ENCODE data around the gene SHC2. TPM values are rescaled to one million over a fixed set of nuclear protein-coding genes. Genes with fewer than 3 reads are reported as not detected.

SHC2 gene
- total and polyA plus RNA-seq, 2 donors (not counting 3 experiments of a cell fraction or from before 2014, with no cell fraction given): 7.5 to 11.8 TPM

DNA sequence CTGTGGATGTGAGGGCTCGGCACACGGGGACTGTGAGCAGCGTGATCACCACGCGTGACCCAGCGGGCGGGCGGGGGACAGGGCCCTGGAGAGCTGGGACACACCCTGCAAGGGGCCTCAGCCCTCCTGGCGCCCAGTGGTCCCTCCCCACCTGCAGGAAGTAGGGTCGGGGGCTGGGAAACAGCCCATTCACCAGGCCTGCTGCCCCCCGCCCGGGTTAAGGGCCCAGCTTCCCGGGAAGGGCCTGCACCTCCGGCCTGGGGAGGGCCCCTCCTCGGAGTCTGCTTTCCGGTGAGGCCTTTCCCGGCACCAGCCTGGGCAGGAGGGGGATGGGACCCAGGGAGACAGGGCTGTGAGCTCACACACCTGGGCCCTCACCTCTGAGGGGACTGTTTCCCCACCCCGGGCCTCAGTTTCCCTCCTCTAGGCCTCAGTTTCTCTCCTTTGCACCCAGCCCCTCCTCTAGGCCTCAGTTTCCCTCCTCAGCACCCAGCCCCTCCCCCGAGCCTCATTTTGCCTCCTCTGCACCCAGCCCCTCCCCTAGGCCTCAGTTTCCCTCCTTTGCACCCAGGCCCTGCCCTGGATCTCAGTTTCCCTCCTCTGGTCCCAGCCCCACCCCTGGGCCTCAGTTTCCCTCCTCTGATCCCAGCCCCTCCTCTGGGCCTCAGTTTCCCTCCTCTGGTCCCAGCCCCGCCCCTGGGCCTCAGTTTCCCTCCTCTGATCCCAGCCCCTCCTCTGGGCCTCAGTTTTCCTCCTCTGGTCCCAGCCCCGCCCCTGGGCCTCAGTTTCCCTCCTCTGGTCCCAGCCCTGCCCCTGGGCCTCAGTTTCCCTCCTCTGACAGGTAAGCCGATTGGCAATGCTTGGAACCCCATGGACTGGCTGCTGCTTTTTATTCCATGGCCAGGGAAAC lies 33.6 kb upstream of the SHC2 start:
- H3K4me2 ChIP-seq (ENCODE audit: insufficient read depth, low read length): no peak overlapping the region
- BruUV-seq (replicated peaks): no TSS peak
- POLR2A ChIA-PET: no interaction called here
- FAIRE-seq: no peak
- no peaks in the 10 kb centered on the region for H3K9me3 ChIP-seq (replicated peaks; ENCODE audit: control insufficient read depth, insufficient read depth, low read length)
- H3K27me3 ChIP-seq (ENCODE audit: control insufficient read depth in 2 of 2, insufficient read depth in 2 of 2, low read length in 2 of 2): peaks cover 9 to 12% of the 10 kb centered on the region in 2 experiments
- H3K9me1 ChIP-seq (replicated peaks; ENCODE audit: control insufficient read depth, extremely low read depth, insufficient read depth, low read length): no peaks in the 10 kb centered on the region
- TF ChIP-seq JUN (IDR thresholded peaks at IDR 0.05; ENCODE audit: borderline replicate concordance, insufficient read depth, insufficient read length, low read depth): no peak
- TF ChIP-seq POLR2A (IDR thresholded peaks at IDR 0.05; ENCODE audit: low read depth, low read length): no peak
- TF ChIP-seq MYC (IDR thresholded peaks at IDR 0.05; ENCODE audit: low read depth, low read length): no peak
- DNase-seq (ENCODE audit: low read depth, low spot score): no peak
- dilution Hi-C loops (cut with MboI; ENCODE audit: extremely low pct_ligation_motif_present, low sequenced_read_pairs) (no loop called here), intact Hi-C loops (cut with micrococcal nuclease) (no loop called here)
- no peak overlapping the region for H3K4me3 ChIP-seq (replicated peaks in 1 of 3; ENCODE audit: insufficient read depth in 1 of 3, low read depth in 1 of 3, low read length in 3 of 3)
- H3K9ac ChIP-seq (replicated peaks; ENCODE audit: extremely low read depth, insufficient read depth, low read length): no peak overlapping the region
- no peaks in the 10 kb centered on the region for H4K20me1 ChIP-seq (replicated peaks; ENCODE audit: control insufficient read depth, extremely low read depth, insufficient read depth, low read length)
- H3K4me1 ChIP-seq (ENCODE audit: control insufficient read depth, extremely low read depth, insufficient read depth, low read length): peaks cover 6% of the 10 kb centered on the region
- H3K27ac ChIP-seq (ENCODE audit: insufficient read depth, low read depth, low read length): no peak overlapping the region
- H3K36me3 ChIP-seq (ENCODE audit: control insufficient read depth in 2 of 2, extremely low read depth in 1 of 2, insufficient read depth in 2 of 2, low read length in 2 of 2): no peaks in the 10 kb centered on the region
- CTCF ChIA-PET: interaction anchor here (0.7 to 2.7 kb wide), 4 partner anchors 11 to 17 kb away, joined by 6 to 28 read pairs (median 8); no protein-coding TSS in a partner anchor
- H3K79me2 ChIP-seq (ENCODE audit: control insufficient read depth, insufficient read depth, low read length): no peaks in the 10 kb centered on the region
- no peak overlapping the region for H2AFZ ChIP-seq (ENCODE audit: low read depth, low read length)

DNA sequence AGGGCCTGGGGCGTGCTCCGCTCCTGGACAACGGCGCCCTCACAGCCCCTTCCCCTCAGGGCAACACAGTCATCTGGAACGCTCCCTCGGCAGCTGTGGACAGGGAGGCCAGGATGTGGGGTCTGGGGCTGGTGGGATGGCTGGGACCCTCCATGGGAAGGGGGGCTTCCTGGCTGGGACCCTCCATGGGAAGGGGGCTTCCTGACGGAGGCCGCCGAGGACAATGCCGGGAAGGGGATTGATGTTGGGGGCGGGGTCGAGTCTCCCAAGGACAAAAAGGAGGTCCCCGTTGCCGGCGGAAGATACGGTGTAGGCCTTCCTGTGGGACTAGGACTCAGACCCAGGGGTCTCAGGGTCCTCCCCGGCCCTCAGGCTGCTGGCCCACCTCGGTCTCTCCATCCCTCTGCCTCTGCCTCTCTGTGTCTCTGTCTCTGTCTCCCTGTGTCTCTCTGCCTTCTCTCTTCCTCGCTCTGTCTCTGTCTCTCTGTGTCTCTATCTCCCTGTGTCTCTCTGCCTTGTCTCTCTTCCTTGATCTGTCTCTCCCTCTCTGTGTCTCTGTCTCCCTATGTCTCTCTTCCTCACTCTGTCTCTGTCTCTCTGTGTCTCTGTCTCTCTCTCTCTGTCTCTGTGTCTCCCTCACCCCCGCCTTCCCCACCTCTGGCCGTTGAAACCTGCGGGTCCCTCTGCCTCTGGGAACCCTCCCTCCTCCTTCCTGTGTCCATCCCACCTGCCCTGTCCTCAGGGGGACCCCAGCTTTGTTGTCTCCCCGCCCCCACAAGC lies 32.7 kb upstream of the SHC2 start:
- peaks cover 7% of the 10 kb centered on the region for H3K4me1 ChIP-seq (ENCODE audit: control insufficient read depth, extremely low read depth, insufficient read depth, low read length)
- ChIA-PET CTCF (interaction anchor here (0.7 kb wide), 1 partner anchor 13 kb away, joined by 6 read pairs; no protein-coding TSS in a partner anchor), POLR2A (no interaction called here)
- no peak overlapping the region for H3K4me3 ChIP-seq (replicated peaks in 1 of 3; ENCODE audit: insufficient read depth in 1 of 3, low read depth in 1 of 3, low read length in 3 of 3)
- H3K79me2 ChIP-seq (ENCODE audit: control insufficient read depth, insufficient read depth, low read length): no peaks in the 10 kb centered on the region
- BruUV-seq (replicated peaks): no TSS peak
- peak overlapping the region; percentile 21 for H2AFZ ChIP-seq (ENCODE audit: low read depth, low read length)
- H3K27me3 ChIP-seq (ENCODE audit: control insufficient read depth in 2 of 2, insufficient read depth in 2 of 2, low read length in 2 of 2): peaks cover 8 to 9% of the 10 kb centered on the region in 2 experiments
- dilution Hi-C loops (cut with MboI; ENCODE audit: extremely low pct_ligation_motif_present, low sequenced_read_pairs) (no loop called here), intact Hi-C loops (cut with micrococcal nuclease) (no loop called here)
- no peaks in the 10 kb centered on the region for H3K9me3 ChIP-seq (replicated peaks; ENCODE audit: control insufficient read depth, insufficient read depth, low read length)
- no peak overlapping the region for H3K9ac ChIP-seq (replicated peaks; ENCODE audit: extremely low read depth, insufficient read depth, low read length)
- H3K9me1 ChIP-seq (replicated peaks; ENCODE audit: control insufficient read depth, extremely low read depth, insufficient read depth, low read length): no peaks in the 10 kb centered on the region
- no peaks in the 10 kb centered on the region for H4K20me1 ChIP-seq (replicated peaks; ENCODE audit: control insufficient read depth, extremely low read depth, insufficient read depth, low read length)
- H3K27ac ChIP-seq (ENCODE audit: insufficient read depth, low read depth, low read length): no peak overlapping the region
- DNase-seq (ENCODE audit: low read depth, low spot score): no peak
- TF ChIP-seq MYC (IDR thresholded peaks at IDR 0.05; ENCODE audit: low read depth, low read length) (no peak), POLR2A (IDR thresholded peaks at IDR 0.05; ENCODE audit: low read depth, low read length) (no peak), EZH2 (IDR thresholded peaks at IDR 0.05; ENCODE audit: borderline replicate concordance, low read depth, low read length, severe bottlenecking) (no peak), JUN (IDR thresholded peaks at IDR 0.05; ENCODE audit: borderline replicate concordance, insufficient read depth, insufficient read length, low read depth) (no peak), GATA2 (IDR thresholded peaks at IDR 0.05; ENCODE audit: insufficient read depth, insufficient read length, low read depth, low read length) (no peak), POLR2AphosphoS5 (IDR thresholded peaks at IDR 0.05; ENCODE audit: insufficient read depth, low read depth, low read length) (no peak), CTCF (IDR thresholded peaks at IDR 0.05; ENCODE audit: extremely low read depth in 1 of 2, insufficient read depth in 1 of 2, low read depth in 1 of 2, low read length in 2 of 2) (no peak), FOS (IDR thresholded peaks at IDR 0.05; ENCODE audit: borderline replicate concordance, insufficient read depth, low read length) (no peak)
- TF ChIP-seq, protein P1, sequence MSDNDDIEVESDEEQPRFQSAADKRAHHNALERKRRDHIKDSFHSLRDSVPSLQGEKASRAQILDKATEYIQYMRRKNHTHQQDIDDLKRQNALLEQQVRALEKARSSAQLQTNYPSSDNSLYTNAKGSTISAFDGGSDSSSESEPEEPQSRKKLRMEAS (IDR thresholded peaks at IDR 0.05; ENCODE audit: insufficient read depth, insufficient read length): no peak
- no peak overlapping the region for H3K4me2 ChIP-seq (ENCODE audit: insufficient read depth, low read length)
- no peak for FAIRE-seq
- H3K36me3 ChIP-seq (ENCODE audit: control insufficient read depth in 2 of 2, extremely low read depth in 1 of 2, insufficient read depth in 2 of 2, low read length in 2 of 2): no peaks in the 10 kb centered on the region

Measured in endothelial cell of umbilical vein (primary cell).